Stimulated activated naive B cell treated with anti-CD40 and anti-IgM and Interleukin-4, amounts not matched to agents 10 μg/mL and 1 μg/mL and 100 μg/mL, for 72 hours (primary cell): ENCODE data around the gene STEAP1B.
"Not testable (repeated sequence)": the region's sequence is repeated elsewhere in the genome, so short reads cannot be mapped to it uniquely, and the experiment has no call there.

ENCODE experiments used
- ATAC-seq, 2 donors: fragments of 150-1000 bp; cut with Tn5 transposase; replicated peaks; 2 replicates each; pipeline ENCODE4 v1.10.0; 2021; ENCODE audit warnings: moderate library complexity in 1 of 2
- DNase-seq: peaks from one replicate; pipeline ENCODE4 v3.0.0; 2021
- H3K27ac Mint-ChIP-seq: one replicate; pipeline ENCODE4 v1.8.0; 2022; ENCODE audit warnings: mild to moderate bottlenecking, mixed read lengths
- H3K27me3 Mint-ChIP-seq, 2 donors: one replicate each; pipeline ENCODE4 v1.8.0; 2022; ENCODE audit warnings: mixed read lengths in 2 of 2
- H3K36me3 Mint-ChIP-seq, 2 donors: one replicate each; pipeline ENCODE4 v1.8.0; 2022; ENCODE audit warnings: mixed read lengths in 2 of 2, mild to moderate bottlenecking in 1 of 2
- H3K4me1 Mint-ChIP-seq, 2 donors: one replicate each; pipeline ENCODE4 v1.8.0; 2022; ENCODE audit warnings: mixed read lengths in 2 of 2, mild to moderate bottlenecking in 1 of 2
- H3K4me3 Mint-ChIP-seq, 2 donors: one replicate each; pipeline ENCODE4 v1.8.0; 2022; ENCODE audit warnings: mild to moderate bottlenecking in 2 of 2, mixed read lengths in 2 of 2, moderate library complexity in 1 of 2
- H3K9me3 Mint-ChIP-seq, 2 donors: one replicate each; pipeline ENCODE4 v1.8.0; 2022; ENCODE audit warnings: mixed read lengths in 2 of 2, mild to moderate bottlenecking in 1 of 2

The STEAP1B gene

GRCh38 chr7:22454446-22454845 lies 45.5 kb downstream of the STEAP1B start:
- peaks cover 10 to 16% of the 10 kb centered on the region in 2 donors for H3K4me1 Mint-ChIP-seq
- peaks cover 0 to 9% of the 10 kb centered on the region in 2 donors for H3K36me3 Mint-ChIP-seq
- DNase-seq (no peak), ATAC-seq (no peak)
- no peaks in the 10 kb centered on the region for H3K27me3 Mint-ChIP-seq
- H3K4me3 Mint-ChIP-seq = no peak overlapping the region
- H3K27ac Mint-ChIP-seq = no peak overlapping the region
- H3K9me3 Mint-ChIP-seq = no peaks in the 10 kb centered on the region

- Mint-ChIP-seq H3K4me1 (peaks cover 12 to 19% of the 10 kb centered on the region in 2 donors), H3K27ac (no peak overlapping the region), H3K4me3 (peak overlapping the region in 1 of 2 donors; percentile 59), H3K27me3 (no peaks in the 10 kb centered on the region), H3K9me3 (no peaks in the 10 kb centered on the region), H3K36me3 (peaks cover 0 to 11% of the 10 kb centered on the region in 2 donors)
- DNase-seq = no peak
- no peak for ATAC-seq
Measured at GRCh38 chr7:22452960-22453558, 46.9 kb downstream of the STEAP1B start.

- peak overlapping the region; percentile 64 to 67 for H3K4me3 Mint-ChIP-seq
- H3K36me3 Mint-ChIP-seq = peaks cover 0 to 11% of the 10 kb centered on the region in 2 donors
- DNase-seq = peak; percentile 17
Measured at GRCh38 chr7:22452142-22452959, 47.6 kb downstream of the STEAP1B start.

GRCh38 chr7:22450013-22450412 lies 50.0 kb downstream of the STEAP1B start:
- DNase-seq, H3K27me3 Mint-ChIP-seq, H3K4me3 Mint-ChIP-seq, ATAC-seq, H3K27ac Mint-ChIP-seq, H3K9me3 Mint-ChIP-seq: not testable (repeated sequence)
- Mint-ChIP-seq H3K4me1 (peaks cover 22 to 41% of the 10 kb centered on the region in 2 donors), H3K36me3 (peaks cover 0 to 11% of the 10 kb centered on the region in 2 donors)

More at GRCh38 chr7:22452142-22452959, 47.6 kb downstream of the STEAP1B start:
- no peaks in the 10 kb centered on the region for H3K27me3 Mint-ChIP-seq
- peaks cover 12 to 19% of the 10 kb centered on the region in 2 donors for H3K4me1 Mint-ChIP-seq
- peak; percentile 43 to 54 for ATAC-seq
- H3K27ac Mint-ChIP-seq = no peak overlapping the region
- no peaks in the 10 kb centered on the region for H3K9me3 Mint-ChIP-seq

GRCh38 chr7:22447762-22448161 lies 52.2 kb downstream of the STEAP1B start:
- Mint-ChIP-seq H3K4me1 (peaks cover 37 to 58% of the 10 kb centered on the region in 2 donors), H3K36me3 (peaks cover 0 to 11% of the 10 kb centered on the region in 2 donors), H3K27me3 (no peaks in the 10 kb centered on the region), H3K27ac (no peak overlapping the region), H3K4me3 (no peak overlapping the region), H3K9me3 (no peaks in the 10 kb centered on the region)
- ATAC-seq (peak; percentile 69 to 75), DNase-seq (peak; percentile 20)

- Mint-ChIP-seq H3K9me3 (no peaks in the 10 kb centered on the region), H3K27ac (no peak overlapping the region), H3K27me3 (no peaks in the 10 kb centered on the region), H3K4me3 (no peak overlapping the region), H3K36me3 (peaks cover 0 to 15% of the 10 kb centered on the region in 2 donors), H3K4me1 (peaks cover 37 to 59% of the 10 kb centered on the region in 2 donors)
- DNase-seq = no peak
- peak; percentile 51 to 67 for ATAC-seq
Measured at GRCh38 chr7:22447008-22447407, 53.0 kb downstream of the STEAP1B start.

- Mint-ChIP-seq H3K4me3 (peak overlapping the region; percentile 66), H3K4me1 (peaks cover 41 to 54% of the 10 kb centered on the region in 2 donors), H3K27ac (peak overlapping the region; percentile 51), H3K36me3 (peaks cover 0 to 15% of the 10 kb centered on the region in 2 donors), H3K27me3 (no peaks in the 10 kb centered on the region), H3K9me3 (no peaks in the 10 kb centered on the region)
- DNase-seq (no peak), ATAC-seq (no peak)
Measured at GRCh38 chr7:22445853-22446252, 54.1 kb downstream of the STEAP1B start.

- Mint-ChIP-seq H3K4me3 (peak overlapping the region; percentile 66), H3K27me3 (no peaks in the 10 kb centered on the region), H3K9me3 (no peaks in the 10 kb centered on the region), H3K27ac (peak overlapping the region; percentile 89), H3K4me1 (peaks cover 41 to 54% of the 10 kb centered on the region in 2 donors), H3K36me3 (peaks cover 0 to 15% of the 10 kb centered on the region in 2 donors)
- DNase-seq (peak; percentile 23), ATAC-seq (peak; percentile 28 to 33)
Measured at GRCh38 chr7:22445140-22445743, 54.7 kb downstream of the STEAP1B start.

- peaks cover 41 to 58% of the 10 kb centered on the region in 2 donors for H3K4me1 Mint-ChIP-seq
- no peaks in the 10 kb centered on the region for H3K9me3 Mint-ChIP-seq
- no peaks in the 10 kb centered on the region for H3K27me3 Mint-ChIP-seq
- H3K4me3 Mint-ChIP-seq = peak overlapping the region; percentile 66
- peaks cover 0 to 6% of the 10 kb centered on the region in 2 donors for H3K36me3 Mint-ChIP-seq
- H3K27ac Mint-ChIP-seq = peak overlapping the region; percentile 89
- peak; percentile 50 to 58 for ATAC-seq
- peak; percentile 22 for DNase-seq
Measured at GRCh38 chr7:22444181-22444971, 55.6 kb downstream of the STEAP1B start.

- Mint-ChIP-seq H3K27ac (no peak overlapping the region), H3K9me3 (no peaks in the 10 kb centered on the region), H3K36me3 (peaks cover 0 to 4% of the 10 kb centered on the region in 2 donors), H3K4me3 (no peak overlapping the region), H3K27me3 (no peaks in the 10 kb centered on the region), H3K4me1 (peaks cover 39 to 56% of the 10 kb centered on the region in 2 donors)
- no peak for ATAC-seq
- DNase-seq = no peak
Measured at GRCh38 chr7:22443370-22444180, 56.4 kb downstream of the STEAP1B start.

- peaks cover 0 to 9% of the 10 kb centered on the region in 2 donors for H3K36me3 Mint-ChIP-seq
- H3K4me1 Mint-ChIP-seq = peaks cover 43 to 56% of the 10 kb centered on the region in 2 donors
- H3K9me3 Mint-ChIP-seq = peaks cover 0 to 2% of the 10 kb centered on the region in 2 donors
- DNase-seq (no peak), ATAC-seq (no peak)
- no peaks in the 10 kb centered on the region for H3K27me3 Mint-ChIP-seq
- H3K27ac Mint-ChIP-seq = no peak overlapping the region
- no peak overlapping the region for H3K4me3 Mint-ChIP-seq
Measured at GRCh38 chr7:22442882-22443369, 57.1 kb downstream of the STEAP1B start.

GRCh38 chr7:22442187-22442881 lies 57.7 kb downstream of the STEAP1B start:
- DNase-seq = no peak
- Mint-ChIP-seq H3K36me3 (peaks cover 0 to 12% of the 10 kb centered on the region in 2 donors), H3K27ac (no peak overlapping the region), H3K9me3 (peaks cover 0 to 2% of the 10 kb centered on the region in 2 donors), H3K27me3 (no peaks in the 10 kb centered on the region), H3K4me3 (no peak overlapping the region), H3K4me1 (peaks cover 43 to 56% of the 10 kb centered on the region in 2 donors)
- no peak for ATAC-seq
